MCF 10A (cell line): ENCODE measurements around the gene COPZ2. TPM values are rescaled to one million over a fixed set of nuclear protein-coding genes. Genes with fewer than 3 reads are reported as not detected.

ENCODE experiments used
- BruUV-seq: library from RNA; stranded (reverse); fragments of 400-500 nt; replicated peaks from 2 replicates; lab custom pipeline; 2021; lab: Mats Ljungman, UMichigan
- CTCF ChIA-PET: fragments of 300-600 bp; sonication (Branson Sonifier 250); formaldehyde crosslinking; extraction: SDS; loops from one replicate; lab custom pipeline; 2021; ENCODE audit warnings: antibody characterized with exemption, inconsistent platforms; lab: Yijun Ruan, JAX
- POLR2A ChIA-PET: fragments of 300-600, 350-650 bp; sonication (Branson Sonifier 250); formaldehyde crosslinking; extraction: SDS; loops from one replicate; lab custom pipeline; 2020; ENCODE audit warnings: antibody characterized with exemption, inconsistent platforms; lab: Yijun Ruan, JAX
- DNase-seq: peaks from one replicate; pipeline ENCODE4 v3.0.0-alpha.2; 2018; ENCODE audit not compliant: unreplicated experiment
- H3K27ac Mint-ChIP-seq: one replicate; pipeline ENCODE4 v1.8.0; 2022; ENCODE audit warnings: mild to moderate bottlenecking, low read depth, mixed read lengths; ENCODE audit not compliant: unreplicated experiment
- H3K27me3 Mint-ChIP-seq: one replicate; pipeline ENCODE4 v1.8.0; 2022; ENCODE audit warnings: mixed read lengths; ENCODE audit not compliant: insufficient read depth, unreplicated experiment
- H3K36me3 Mint-ChIP-seq: one replicate; pipeline ENCODE4 v1.8.0; 2022; ENCODE audit warnings: mild to moderate bottlenecking, moderate library complexity, mixed read lengths; ENCODE audit not compliant: insufficient read depth, unreplicated experiment
- H3K4me1 Mint-ChIP-seq: one replicate; pipeline ENCODE4 v1.8.0; 2022; ENCODE audit warnings: mixed read lengths; ENCODE audit not compliant: insufficient read depth, unreplicated experiment
- H3K4me3 Mint-ChIP-seq: one replicate; pipeline ENCODE4 v1.8.0; 2022; ENCODE audit warnings: mild to moderate bottlenecking, moderate library complexity, mixed read lengths; ENCODE audit not compliant: unreplicated experiment
- H3K9me3 Mint-ChIP-seq: one replicate; pipeline ENCODE4 v1.8.0; 2022; ENCODE audit warnings: mixed read lengths; ENCODE audit not compliant: unreplicated experiment
- CTCF ChIP-seq: fragments of 200-600 bp; IDR thresholded peaks from one replicate; pipeline ENCODE4 v1.8.0; 2022; ENCODE audit warnings: antibody characterized with exemption, mild to moderate bottlenecking; ENCODE audit not compliant: unreplicated experiment
- intact Hi-C: fragments of 100-400 bp; cut with micrococcal nuclease; formaldehyde crosslinking; loops from 2 replicates; pipeline ENCODE4 v1.14.1; 2022
- total RNA-seq: library from RNA; stranded (reverse); gene quantifications from 2 replicates; pipeline ENCODE4 v1.2.3, GENCODE V29; 2022

The COPZ2 gene
- total RNA-seq, 1 experiment from 2014 or later: not detected

GRCh38 chr17:47995241-47995935 lies 42.2 kb downstream of the COPZ2 start:
- Mint-ChIP-seq H3K9me3 (no peaks in the 10 kb centered on the region), H3K4me1 (no peaks in the 10 kb centered on the region), H3K4me3 (no peak overlapping the region), H3K27ac (no peak overlapping the region), H3K27me3 (no peaks in the 10 kb centered on the region), H3K36me3 (no peaks in the 10 kb centered on the region)
- DNase-seq: no peak
- no TSS peak for BruUV-seq
- no peak for TF ChIP-seq CTCF
- CTCF ChIA-PET: interaction anchor here (0.7 to 3.4 kb wide), 2 partner anchors 16 to 17 kb away, joined by 4 to 19 read pairs; no protein-coding TSS in a partner anchor
- intact Hi-C loops: no loop called here
- POLR2A ChIA-PET: no interaction called here

- H3K4me1 Mint-ChIP-seq: no peaks in the 10 kb centered on the region
- no peak for TF ChIP-seq CTCF
- H3K27ac Mint-ChIP-seq: no peak overlapping the region
- no peak for DNase-seq
- no peak overlapping the region for H3K4me3 Mint-ChIP-seq
- ChIA-PET CTCF (interaction anchor here (0.9 to 3.4 kb wide), 2 partner anchors 16 kb away, joined by 6 to 19 read pairs; no protein-coding TSS in a partner anchor), POLR2A (no interaction called here)
- no peaks in the 10 kb centered on the region for H3K27me3 Mint-ChIP-seq
- H3K9me3 Mint-ChIP-seq: no peaks in the 10 kb centered on the region
- no TSS peak for BruUV-seq
- no peaks in the 10 kb centered on the region for H3K36me3 Mint-ChIP-seq
- intact Hi-C loops: no loop called here
Measured at GRCh38 chr17:47994724-47995123, 42.9 kb downstream of the COPZ2 start.

GRCh38 chr17:47993964-47994363 lies 43.6 kb downstream of the COPZ2 start:
- no peaks in the 10 kb centered on the region for H3K4me1 Mint-ChIP-seq
- no peaks in the 10 kb centered on the region for H3K9me3 Mint-ChIP-seq
- no peaks in the 10 kb centered on the region for H3K27me3 Mint-ChIP-seq
- no TSS peak for BruUV-seq
- H3K4me3 Mint-ChIP-seq: no peak overlapping the region
- POLR2A ChIA-PET: interaction anchor here (0.6 to 1.1 kb wide), 2 partner anchors 23 to 268 kb away, joined by 3 to 7 read pairs; partner anchors contain the start of gene CDK5RAP3
- DNase-seq: no peak
- TF ChIP-seq CTCF: no peak
- intact Hi-C loops: no loop called here
- no peak overlapping the region for H3K27ac Mint-ChIP-seq
- CTCF ChIA-PET: interaction anchor here (0.9 to 1.0 kb wide), 2 partner anchors 16 to 23 kb away, joined by 3 to 6 read pairs; partner anchors contain the start of gene CDK5RAP3
- no peaks in the 10 kb centered on the region for H3K36me3 Mint-ChIP-seq

- Mint-ChIP-seq H3K9me3 (no peaks in the 10 kb centered on the region), H3K4me1 (no peaks in the 10 kb centered on the region), H3K27ac (no peak overlapping the region), H3K36me3 (no peaks in the 10 kb centered on the region), H3K27me3 (no peaks in the 10 kb centered on the region), H3K4me3 (no peak overlapping the region)
- TF ChIP-seq CTCF: no peak
- no TSS peak for BruUV-seq
- ChIA-PET CTCF (interaction anchor here (0.8 to 1.9 kb wide), 4 partner anchors 14 to 44 kb away, joined by 3 to 9 read pairs (median 3); partner anchors contain the start of gene CDK5RAP3), POLR2A (interaction anchor here (0.6 to 1.1 kb wide), 2 partner anchors 22 to 268 kb away, joined by 3 to 7 read pairs; partner anchors contain the start of gene CDK5RAP3)
- intact Hi-C loops: no loop called here
- no peak for DNase-seq
Measured at GRCh38 chr17:47993031-47993564, 44.5 kb downstream of the COPZ2 start.
